ENCODE results near the gene NAIF1.

GRCh38 chr9:128056887-128057723 lies 10.0 kb downstream of the NAIF1 start:
- TF ChIP-seq CTCF (IDR thresholded peaks at IDR 0.05; ENCODE audit: extremely low read depth in 1 of 2, insufficient read depth in 1 of 2, low read depth in 1 of 2, low read length in 2 of 2) (no peak), POLR2A (IDR thresholded peaks at IDR 0.05; ENCODE audit: low read depth, low read length) (no peak), EZH2 (IDR thresholded peaks at IDR 0.05; ENCODE audit: borderline replicate concordance, low read depth, low read length, severe bottlenecking) (no peak), MYC (IDR thresholded peaks at IDR 0.05; ENCODE audit: low read depth, low read length) (no peak), FOS (IDR thresholded peaks at IDR 0.05; ENCODE audit: borderline replicate concordance, insufficient read depth, low read length) (no peak), POLR2AphosphoS5 (IDR thresholded peaks at IDR 0.05; ENCODE audit: insufficient read depth, low read depth, low read length) (no peak)

Data from endothelial cell of umbilical vein (primary cell).